Body of pancreas (tissue), 4 donors: ENCODE data around the gene EP400.

Experiments
- CTCF ChIP-seq, 7 experiments: fragments of 450-650 bp in 4 of 7; fragments of 200-600 bp in 3 of 7; sonication (generic) in 3 of 7; IDR thresholded peaks; one replicate each; pipeline ENCODE4 v1.5.1; 2016 to 2019; ENCODE audit warnings: antibody characterized with exemption in 7 of 7
- POLR2A ChIP-seq, 3 donors: fragments of 450-650 bp; IDR thresholded peaks; one replicate each; pipeline ENCODE4 v1.6.1; 2016; ENCODE audit warnings: antibody characterized with exemption in 3 of 3, mild to moderate bottlenecking in 2 of 3

- TF ChIP-seq CTCF (IDR thresholded peaks at IDR 0.05) (no peak), POLR2A (IDR thresholded peaks at IDR 0.05) (no peak)
Measured at GRCh38 chr12:132075714-132076553, 126.2 kb downstream of the EP400 start.
